K562 (cell line): ENCODE data around the gene DBF4B. TPM values are rescaled to one million over a fixed set of nuclear protein-coding genes. Genes with fewer than 3 reads are reported as not detected.

Experiments used
- BCL6 ChIP-seq: fragments of 250-450 bp; sonication (Bioruptor Pico); IDR thresholded peaks from 2 replicates; pipeline ENCODE4 v1.4.0; 2020
- ETS2 ChIP-seq: IDR thresholded peaks from 2 replicates; pipeline ENCODE4 v1.6.1; 2016; ENCODE audit warnings: borderline replicate concordance, missing genetic modification characterization, mild to moderate bottlenecking, moderate library complexity, missing compliant biosample characterization; ENCODE audit not compliant: poor library complexity, severe bottlenecking
- FOXM1 ChIP-seq, 2 experiments: fragments of 450-650 bp in 1 of 2; sonication (generic) in 1 of 2; formaldehyde crosslinking in 1 of 2; IDR thresholded peaks; 2 replicates each; pipeline versions ENCODE4 v1.6.1 to v1.9.0; 2017 to 2022; ENCODE audit warnings: low read depth in 2 of 2, mild to moderate bottlenecking in 2 of 2, missing genetic modification reagents in 1 of 2, moderate library complexity in 1 of 2
- IFI16 ChIP-seq: fragments of 250-450 bp; sonication (Bioruptor Pico); IDR thresholded peaks from 2 replicates; pipeline ENCODE4 v2.1.2; 2022; ENCODE audit warnings: mild to moderate bottlenecking, inconsistent platforms
- MXI1 ChIP-seq: IDR thresholded peaks from 2 replicates; pipeline ENCODE4 v1.6.1; 2011; ENCODE audit warnings: low read depth, mild to moderate bottlenecking, improper control_type of control experiment, low read length
- NR2C1 ChIP-seq, 2 experiments: fragments of 450-650 bp; IDR thresholded peaks; 2 replicates each; pipeline ENCODE4 v1.6.1; 2017; ENCODE audit warnings: mild to moderate bottlenecking in 2 of 2, antibody characterized with exemption in 1 of 2, inconsistent platforms in 1 of 2, missing compliant biosample characterization in 1 of 2, missing genetic modification characterization in 1 of 2
- PHB2 ChIP-seq: fragments of 450-650 bp; IDR thresholded peaks from 2 replicates; pipeline ENCODE4 v1.6.1; 2017; ENCODE audit warnings: low read depth
- POLR2AphosphoS2 ChIP-seq: IDR thresholded peaks from 2 replicates; pipeline ENCODE4 v1.6.1; 2012; ENCODE audit warnings: low read length, improper control_type of control experiment
- RAD51 ChIP-seq: fragments of 450-650 bp; IDR thresholded peaks from 2 replicates; pipeline ENCODE4 v1.7.1; 2016; ENCODE audit warnings: low read depth, mild to moderate bottlenecking, borderline replicate concordance
- RNF2 ChIP-seq: sonication (generic); IDR thresholded peaks from 2 replicates; pipeline ENCODE4 v1.6.1; 2016
- SMAD4 ChIP-seq: fragments of 250-450 bp; sonication (Bioruptor Pico); conservative IDR thresholded peaks from 2 replicates; pipeline ENCODE4 v1.8.0; 2021; ENCODE audit warnings: inconsistent platforms, mild to moderate bottlenecking, moderate library complexity
- STAT5A ChIP-seq: IDR thresholded peaks from 2 replicates; pipeline ENCODE4 v1.6.1; 2012; ENCODE audit warnings: low read length, inconsistent platforms, borderline replicate concordance
- ZC3H11A ChIP-seq: IDR thresholded peaks from 2 replicates; pipeline ENCODE4 v1.6.1; 2012; ENCODE audit warnings: low read depth, low read length, improper control_type of control experiment
- ZNF165 ChIP-seq: fragments of 250-450 bp; sonication (Bioruptor Pico); IDR thresholded peaks from 2 replicates; pipeline ENCODE4 v1.4.0; 2020; ENCODE audit warnings: borderline replicate concordance
- ZNF282 ChIP-seq: sonication (generic); formaldehyde crosslinking; IDR thresholded peaks from 2 replicates; pipeline ENCODE4 v1.8.1; 2023; ENCODE audit warnings: missing genetic modification reagents
- ZNF668 ChIP-seq: fragments of 250-450 bp; sonication (Bioruptor Pico); IDR thresholded peaks from 2 replicates; pipeline ENCODE4 v1.8.0; 2022; ENCODE audit warnings: mild to moderate bottlenecking, inconsistent platforms
- polyA plus RNA-seq, 8 experiments: library from polyadenylated mRNA; depleted of rRNA in 4 of 8; stranded (reverse) in 5 of 8; unstranded in 3 of 8; fragments of >200 nt; fragmentation: Nextera tagmentation in 2 of 8; fragmentation: Illumina TruSeq in 1 of 8; extraction: Ambion mirVana in 2 of 8; extraction: Trizol in 1 of 8; gene quantifications; 2 replicates each; pipeline versions ENCODE4 v1.2.1 to v1.2.3, GENCODE V29; 2011 to 2014; ENCODE audit warnings: inconsistent platforms in 1 of 8, missing spikeins in 1 of 8
- total RNA-seq, 7 experiments: library from RNA; depleted of rRNA in 6 of 7; stranded (reverse); fragments of >200 nt in 6 of 7; fragmentation: Illumina TruSeq in 2 of 7; extraction: Trizol in 2 of 7; gene quantifications; 2 replicates each; pipeline versions ENCODE4 v1.2.1 to v1.2.3, GENCODE V29; 2011 to 2021; ENCODE audit warnings: low replicate concordance in 1 of 7
- TF ChIP-seq, protein P1 (sequence below): sonication (generic); formaldehyde crosslinking; IDR thresholded peaks from 2 replicates; pipeline ENCODE4 v1.4.0; 2020; ENCODE audit warnings: mild to moderate bottlenecking, missing genetic modification reagents
- TF ChIP-seq, protein P2 (sequence below): fragments of 450-650 bp; conservative IDR thresholded peaks from 2 replicates; pipeline ENCODE4 v1.6.1; 2016; ENCODE audit warnings: missing genetic modification characterization, low read depth, mild to moderate bottlenecking, control low read depth, missing compliant biosample characterization
- TF ChIP-seq, protein P3 (sequence below): fragments of 250-450 bp; sonication (Bioruptor Pico); IDR thresholded peaks from 2 replicates; pipeline ENCODE4 v1.8.0; 2021; ENCODE audit warnings: mild to moderate bottlenecking, moderate library complexity

DBF4B gene
- total and polyA plus RNA-seq, 9 of the 15 experiments (the other 6 are each of a cell fraction or from before 2014, with no cell fraction given) = 2.5 to 26.9 (median 14.6) TPM

DNA sequence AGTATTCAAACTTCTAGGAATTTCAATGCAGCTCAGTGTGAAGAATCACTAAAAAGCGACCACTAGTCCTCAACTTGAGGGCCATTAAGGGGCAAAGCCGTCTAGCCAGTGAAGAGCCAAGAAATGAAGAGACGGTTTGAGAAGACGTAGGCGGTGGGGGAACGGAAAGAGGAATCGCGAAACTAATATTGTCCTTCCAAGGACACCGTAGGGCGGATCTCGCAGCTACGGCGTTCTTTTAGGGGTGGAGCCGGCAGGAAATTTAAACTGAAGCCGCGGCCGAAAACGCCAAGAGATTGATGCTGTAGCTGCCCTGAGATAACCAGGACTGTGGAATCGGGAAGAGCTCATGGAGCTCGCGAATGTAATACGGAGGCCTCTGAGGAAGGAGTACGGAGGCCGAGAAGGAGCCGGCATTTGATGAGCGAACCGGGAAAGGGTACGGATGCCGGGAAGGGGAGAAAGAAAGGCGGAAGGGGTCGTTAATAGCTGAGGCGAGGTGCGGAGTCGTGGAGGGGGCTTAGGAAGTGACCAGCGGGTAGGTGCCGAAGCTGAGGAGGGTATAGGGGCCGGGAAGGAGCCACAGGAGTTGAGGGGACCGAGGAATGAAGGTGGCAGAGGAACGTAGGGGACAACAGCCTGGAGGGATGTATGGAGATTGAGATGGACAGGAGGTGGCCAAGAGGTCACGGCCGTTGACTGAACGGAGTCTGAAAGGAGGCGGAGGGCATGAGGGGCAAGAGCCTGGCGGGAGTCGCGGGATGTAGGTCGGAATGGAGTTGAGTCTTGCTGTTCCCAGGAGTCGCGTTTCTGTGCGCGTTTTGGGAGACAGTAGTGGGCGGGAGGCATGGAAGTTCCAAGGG, at the start of gene DBF4B (continued):
- TF ChIP-seq MXI1 (no peak; the same call in 1 of the 2 replicates), IFI16 (no peak), FOXM1 (IDR thresholded peaks at IDR 0.05; ENCODE audit: low read depth) (peak; percentile 86), FOXM1 (CRISPR knock-in tag; IDR thresholded peaks at IDR 0.05; ENCODE audit: low read depth) (no peak), RAD51 (no peak), ZNF165 (CRISPR knock-in tag) (no peak), BCL6 (CRISPR knock-in tag) (no peak), ETS2 (tag) (no peak), SMAD4 (CRISPR knock-in tag) (no peak), STAT5A (peak; percentile 17; the same call in 1 of the 2 replicates), NR2C1 (IDR thresholded peaks at IDR 0.05) (peak; percentile 62; the same call in 1 of the 2 replicates), NR2C1 (tag; IDR thresholded peaks at IDR 0.05) (peak; percentile 18; the same call in 1 of the 2 replicates), POLR2AphosphoS2 (no peak), ZC3H11A (no peak), PHB2 (no peak), RNF2 (peak; percentile 43; the same call in 1 of the 2 replicates), ZNF668 (no peak), ZNF282 (no peak)
- TF ChIP-seq, protein P1, sequence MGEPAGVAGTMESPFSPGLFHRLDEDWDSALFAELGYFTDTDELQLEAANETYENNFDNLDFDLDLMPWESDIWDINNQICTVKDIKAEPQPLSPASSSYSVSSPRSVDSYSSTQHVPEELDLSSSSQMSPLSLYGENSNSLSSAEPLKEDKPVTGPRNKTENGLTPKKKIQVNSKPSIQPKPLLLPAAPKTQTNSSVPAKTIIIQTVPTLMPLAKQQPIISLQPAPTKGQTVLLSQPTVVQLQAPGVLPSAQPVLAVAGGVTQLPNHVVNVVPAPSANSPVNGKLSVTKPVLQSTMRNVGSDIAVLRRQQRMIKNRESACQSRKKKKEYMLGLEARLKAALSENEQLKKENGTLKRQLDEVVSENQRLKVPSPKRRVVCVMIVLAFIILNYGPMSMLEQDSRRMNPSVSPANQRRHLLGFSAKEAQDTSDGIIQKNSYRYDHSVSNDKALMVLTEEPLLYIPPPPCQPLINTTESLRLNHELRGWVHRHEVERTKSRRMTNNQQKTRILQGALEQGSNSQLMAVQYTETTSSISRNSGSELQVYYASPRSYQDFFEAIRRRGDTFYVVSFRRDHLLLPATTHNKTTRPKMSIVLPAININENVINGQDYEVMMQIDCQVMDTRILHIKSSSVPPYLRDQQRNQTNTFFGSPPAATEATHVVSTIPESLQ (CRISPR knock-in tag) = no peak
- TF ChIP-seq, protein P2, sequence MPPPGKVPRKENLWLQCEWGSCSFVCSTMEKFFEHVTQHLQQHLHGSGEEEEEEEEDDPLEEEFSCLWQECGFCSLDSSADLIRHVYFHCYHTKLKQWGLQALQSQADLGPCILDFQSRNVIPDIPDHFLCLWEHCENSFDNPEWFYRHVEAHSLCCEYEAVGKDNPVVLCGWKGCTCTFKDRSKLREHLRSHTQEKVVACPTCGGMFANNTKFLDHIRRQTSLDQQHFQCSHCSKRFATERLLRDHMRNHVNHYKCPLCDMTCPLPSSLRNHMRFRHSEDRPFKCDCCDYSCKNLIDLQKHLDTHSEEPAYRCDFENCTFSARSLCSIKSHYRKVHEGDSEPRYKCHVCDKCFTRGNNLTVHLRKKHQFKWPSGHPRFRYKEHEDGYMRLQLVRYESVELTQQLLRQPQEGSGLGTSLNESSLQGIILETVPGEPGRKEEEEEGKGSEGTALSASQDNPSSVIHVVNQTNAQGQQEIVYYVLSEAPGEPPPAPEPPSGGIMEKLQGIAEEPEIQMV = no peak
- TF ChIP-seq, protein P3, sequence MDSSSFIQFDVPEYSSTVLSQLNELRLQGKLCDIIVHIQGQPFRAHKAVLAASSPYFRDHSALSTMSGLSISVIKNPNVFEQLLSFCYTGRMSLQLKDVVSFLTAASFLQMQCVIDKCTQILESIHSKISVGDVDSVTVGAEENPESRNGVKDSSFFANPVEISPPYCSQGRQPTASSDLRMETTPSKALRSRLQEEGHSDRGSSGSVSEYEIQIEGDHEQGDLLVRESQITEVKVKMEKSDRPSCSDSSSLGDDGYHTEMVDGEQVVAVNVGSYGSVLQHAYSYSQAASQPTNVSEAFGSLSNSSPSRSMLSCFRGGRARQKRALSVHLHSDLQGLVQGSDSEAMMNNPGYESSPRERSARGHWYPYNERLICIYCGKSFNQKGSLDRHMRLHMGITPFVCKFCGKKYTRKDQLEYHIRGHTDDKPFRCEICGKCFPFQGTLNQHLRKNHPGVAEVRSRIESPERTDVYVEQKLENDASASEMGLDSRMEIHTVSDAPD = no peak
